Astrocyte (in vitro differentiated cells and primary cell): Measurements from ENCODE around the gene PIGU.

Experiments used
- CTCF ChIP-seq: IDR thresholded peaks from 2 replicates; pipeline ENCODE4 v1.5.1; 2011; ENCODE audit warnings: low read depth, mild to moderate bottlenecking, inconsistent platforms, low read length, moderate library complexity; ENCODE audit not compliant: insufficient read depth
- EZH2 ChIP-seq: IDR thresholded peaks from 2 replicates; pipeline ENCODE4 v1.6.1; 2012; ENCODE audit warnings: mild to moderate bottlenecking, low read length, inconsistent platforms; ENCODE audit not compliant: insufficient read depth

- no peak for TF ChIP-seq CTCF
- TF ChIP-seq EZH2, result no peak
Measured at GRCh38 chr20:34634392-34634791, 42.5 kb downstream of the PIGU start.
